Adrenal gland (tissue), 12 donors: Measurements from ENCODE around the gene DGKG. TPM values are rescaled to one million over a fixed set of nuclear protein-coding genes. Genes with fewer than 3 reads are reported as not detected.

Source experiments
- DNase-seq, 7 donors: peaks; one replicate each; pipeline ENCODE4 v3.0.0-alpha.2; 2019 to 2020
- H3K27ac ChIP-seq, 5 donors: fragments of 200-600 bp; sonication (generic) in 4 of 5; 1 replicate in 3 of 5; 2 replicates in 2 of 5; pipeline versions ENCODE4 v1.5.1 to v1.8.0; 2016 to 2020; ENCODE audit warnings: mild to moderate bottlenecking in 1 of 5
- H3K27me3 ChIP-seq: fragments of 200-600 bp; 2 replicates; pipeline ENCODE4 v1.8.0; 2021
- H3K36me3 ChIP-seq, 2 donors: fragments of 200-600 bp; replicated peaks in 1 of 2; 1 replicate in 1 of 2; 2 replicates in 1 of 2; pipeline versions ENCODE4 v1.5.1 to v1.8.0; 2018 to 2022
- H3K4me1 ChIP-seq, 2 donors: fragments of 200-600 bp; replicated peaks in 1 of 2; 1 replicate in 1 of 2; 2 replicates in 1 of 2; pipeline versions ENCODE4 v1.5.1 to v1.8.0; 2018 to 2021
- H3K4me3 ChIP-seq, 4 donors: fragments of 200-600 bp; sonication (generic) in 3 of 4; one replicate each; pipeline ENCODE4 v1.5.1; 2016 to 2018
- H3K9me3 ChIP-seq, 3 donors: fragments of 200-600 bp; sonication (generic) in 1 of 3; replicated peaks in 1 of 3; 1 replicate in 2 of 3; 2 replicates in 1 of 3; pipeline versions ENCODE4 v1.5.1 to v1.8.0; 2016 to 2021
- CTCF ChIP-seq, 6 experiments: fragments of 450-650 bp in 4 of 6; fragments of 200-600 bp in 2 of 6; sonication (generic) in 1 of 6; IDR thresholded peaks; 1 replicate in 5 of 6; 2 replicates in 1 of 6; pipeline versions ENCODE4 v1.5.1 to v1.8.0; 2016 to 2021; ENCODE audit warnings: antibody characterized with exemption in 6 of 6, mild to moderate bottlenecking in 2 of 6, moderate library complexity in 1 of 6
- POLR2A ChIP-seq, 2 donors: fragments of 450-650 bp; IDR thresholded peaks; one replicate each; pipeline ENCODE4 v1.6.1; 2017; ENCODE audit warnings: antibody characterized with exemption in 2 of 2, mild to moderate bottlenecking in 2 of 2, moderate library complexity in 1 of 2
- WGBS, 4 donors: extraction: QIAGEN DNeasy Blood & Tissue Kit in 2 of 4; methylation state at CpG; one replicate each; pipeline versions ENCODE4 v1.1.5 to v1.1.7; 2013 to 2017; 5-methylcytosine and 5-hydroxymethylcytosine counted together
- intact Hi-C, 2 donors: fragments of 100-400 bp; cut with DNase I; formaldehyde crosslinking; loops; one replicate each; pipeline versions ENCODE4 v1.14.1 to v1.15.0; 2022 to 2023
- polyA plus RNA-seq, 3 donors: library from polyadenylated mRNA; stranded (reverse); fragments of 200-250 nt in 2 of 3; fragments of 350-450 nt in 1 of 3; fragmentation: Illumina TruSeq in 1 of 3; extraction: RNeasy Lipid Tissue Mini Kit (QIAGEN cat#74804) in 1 of 3; gene quantifications; one replicate each; pipeline ENCODE4 v1.2.3, GENCODE V29; 2013 to 2014
- total RNA-seq, 9 donors: library from RNA; depleted of rRNA in 4 of 9; stranded (reverse); fragments of >200 nt in 4 of 9; fragments of 120-200 nt in 1 of 9; fragmentation: NEBNext Ultra II Directional in 1 of 9; extraction: Animal tissue kit (Norgen Biotek cat#: 25700) in 1 of 9; gene quantifications; one replicate each; pipeline versions ENCODE4 v1.1.0 to v1.2.4, GENCODE V29; 2013 to 2023
- donor health status: healthy with polysubstance abuse.
- donor health status: Bipolar disorder and iron deficiency.
- donor health status: DM: yes; HTN: yes; CAD: no.
- donor health status: DM: no; HTN: no; CAD: no.
- donor health status: DM: no; HTN: no; CAD: no.
- donor health status: DM: yes; HTN: yes; CAD: no.

Gene DGKG
- total and polyA plus RNA-seq, 12 donors: 2.9 to 43.7 (median 28.3) TPM

DNA sequence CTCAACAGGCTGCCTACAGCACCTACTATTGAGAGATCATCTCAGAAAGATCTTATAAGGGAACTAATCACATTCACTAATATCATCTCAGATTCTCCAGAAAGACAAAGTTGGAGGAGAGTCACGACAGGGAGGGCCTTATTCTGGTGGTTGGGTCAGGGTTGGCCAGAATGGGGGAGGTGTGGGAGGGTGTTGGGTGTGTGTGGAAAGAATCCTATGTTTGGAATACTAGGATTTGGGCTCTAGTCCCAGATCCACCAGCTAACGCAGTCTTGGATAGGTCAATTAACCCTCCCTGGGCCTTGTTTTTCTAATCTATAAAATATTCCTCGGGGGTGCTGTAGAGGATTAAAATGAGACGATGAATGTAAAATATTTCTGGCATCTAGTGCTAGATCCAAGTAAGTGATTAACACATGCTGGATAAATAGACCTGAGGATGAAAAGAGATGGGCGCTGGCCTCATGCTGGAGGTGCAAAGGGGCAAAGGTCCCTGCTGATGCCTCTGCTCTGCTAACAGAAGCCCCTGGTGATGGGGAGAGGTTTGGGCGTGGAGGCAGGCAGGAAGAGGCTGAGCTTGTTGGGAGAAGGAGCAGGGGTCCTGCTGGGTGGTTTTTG is 185.6 kb downstream of the DGKG start:
- Histone ChIP-seq H3K36me3 (no peaks in the 10 kb centered on the region), H3K27ac (no peak overlapping the region), H3K27me3 (no peaks in the 10 kb centered on the region), H3K4me3 (no peak overlapping the region), H3K4me1 (no peaks in the 10 kb centered on the region), H3K9me3 (no peaks in the 10 kb centered on the region)
- no peak for DNase-seq
- intact Hi-C loops: no loop called here
- no peak for TF ChIP-seq POLR2A (IDR thresholded peaks at IDR 0.05)
- WGBS, 4 donors: 84 to 88% (median 86%) methylated on average over 6 of the region's 6 CpGs

- WGBS, 4 donors: 75 to 85% (median 80%) methylated on average over 7 to 9 of the region's 9 CpGs
- TF ChIP-seq POLR2A (IDR thresholded peaks at IDR 0.05) (no peak), CTCF (IDR thresholded peaks at IDR 0.05) (no peak)
- intact Hi-C loops: no loop called here
- Histone ChIP-seq H3K4me3 (no peak overlapping the region), H3K27ac (no peak overlapping the region), H3K27me3 (no peaks in the 10 kb centered on the region), H3K4me1 (peaks cover 0 to 7% of the 10 kb centered on the region in 2 donors), H3K9me3 (no peaks in the 10 kb centered on the region), H3K36me3 (no peaks in the 10 kb centered on the region)
- DNase-seq: peak in 4 of 7 donors; percentile 34 to 44 (median 40)
Measured at GRCh38 chr3:186173224-186173815, 188.7 kb downstream of the DGKG start.

DNA sequence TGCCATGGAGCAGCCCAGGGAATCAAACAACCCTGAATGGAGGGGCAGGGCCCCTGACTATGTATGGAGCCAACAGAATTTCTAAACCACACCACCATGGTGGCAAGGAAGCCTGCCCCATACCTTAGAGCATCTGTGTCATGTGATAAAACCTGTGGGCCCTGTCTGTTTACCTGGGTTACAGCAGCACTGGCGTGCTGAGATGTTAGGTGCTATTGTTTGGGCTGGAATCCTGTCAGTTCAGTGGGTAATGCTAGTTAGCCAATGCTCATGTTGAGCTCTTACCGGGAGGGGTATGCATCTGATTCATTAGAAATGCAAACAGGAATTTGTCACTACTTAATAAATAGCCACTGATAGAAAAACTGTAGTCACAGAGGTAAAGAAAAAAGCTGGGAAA is 189.7 kb downstream of the DGKG start:
- no peak for DNase-seq
- Histone ChIP-seq H3K27ac (no peak overlapping the region), H3K4me1 (peaks cover 0 to 7% of the 10 kb centered on the region in 2 donors), H3K4me3 (no peak overlapping the region), H3K36me3 (no peaks in the 10 kb centered on the region), H3K27me3 (no peaks in the 10 kb centered on the region), H3K9me3 (no peaks in the 10 kb centered on the region)
- TF ChIP-seq POLR2A (IDR thresholded peaks at IDR 0.05) (no peak), CTCF (IDR thresholded peaks at IDR 0.05) (no peak)
- intact Hi-C loops: no loop called here
- WGBS, 4 donors: 73 to 100% (median 96%) methylated on average over 2 of the region's 2 CpGs

- intact Hi-C loops: no loop called here
- no peaks in the 10 kb centered on the region for H3K27me3 ChIP-seq
- no peak for DNase-seq
- TF ChIP-seq CTCF (IDR thresholded peaks at IDR 0.05): no peak
- TF ChIP-seq POLR2A (IDR thresholded peaks at IDR 0.05): no peak
- 89 to 100% (median 97%) methylated on average over 2 of the region's 2 CpGs for WGBS, 4 donors
- no peak overlapping the region for H3K27ac ChIP-seq
- no peaks in the 10 kb centered on the region for H3K9me3 ChIP-seq
- H3K4me1 ChIP-seq: peaks cover 0 to 7% of the 10 kb centered on the region in 2 donors
- no peaks in the 10 kb centered on the region for H3K36me3 ChIP-seq
- no peak overlapping the region for H3K4me3 ChIP-seq
Measured at GRCh38 chr3:186171521-186171920, 190.5 kb downstream of the DGKG start.

GRCh38 chr3:186170516-186170915 is 191.5 kb downstream of the DGKG start:
- WGBS, 4 donors: 31 to 68% (median 50%) methylated on average over 2 of the region's 2 CpGs
- TF ChIP-seq POLR2A (IDR thresholded peaks at IDR 0.05) (no peak), CTCF (IDR thresholded peaks at IDR 0.05) (no peak)

More at GRCh38 chr3:186170516-186170915, 191.5 kb downstream of the DGKG start:
- intact Hi-C loops: no loop called here
- Histone ChIP-seq H3K9me3 (no peaks in the 10 kb centered on the region), H3K4me1 (peaks cover 0 to 7% of the 10 kb centered on the region in 2 donors), H3K27me3 (no peaks in the 10 kb centered on the region), H3K36me3 (no peaks in the 10 kb centered on the region), H3K27ac (no peak overlapping the region), H3K4me3 (no peak overlapping the region)
- DNase-seq: no peak
